Superior temporal gyrus (tissue), 1 donor: ENCODE results near the gene ALOX15.
"Not testable (repeated sequence)": the region's sequence is repeated elsewhere in the genome, so short reads cannot be mapped to it uniquely, and the experiment has no call there.

Experiments
- DNase-seq: peaks from one replicate; pipeline ENCODE4 v3.0.0-alpha.2; 2016; ENCODE audit errors: extremely low spot score

ALOX15 gene

DNA sequence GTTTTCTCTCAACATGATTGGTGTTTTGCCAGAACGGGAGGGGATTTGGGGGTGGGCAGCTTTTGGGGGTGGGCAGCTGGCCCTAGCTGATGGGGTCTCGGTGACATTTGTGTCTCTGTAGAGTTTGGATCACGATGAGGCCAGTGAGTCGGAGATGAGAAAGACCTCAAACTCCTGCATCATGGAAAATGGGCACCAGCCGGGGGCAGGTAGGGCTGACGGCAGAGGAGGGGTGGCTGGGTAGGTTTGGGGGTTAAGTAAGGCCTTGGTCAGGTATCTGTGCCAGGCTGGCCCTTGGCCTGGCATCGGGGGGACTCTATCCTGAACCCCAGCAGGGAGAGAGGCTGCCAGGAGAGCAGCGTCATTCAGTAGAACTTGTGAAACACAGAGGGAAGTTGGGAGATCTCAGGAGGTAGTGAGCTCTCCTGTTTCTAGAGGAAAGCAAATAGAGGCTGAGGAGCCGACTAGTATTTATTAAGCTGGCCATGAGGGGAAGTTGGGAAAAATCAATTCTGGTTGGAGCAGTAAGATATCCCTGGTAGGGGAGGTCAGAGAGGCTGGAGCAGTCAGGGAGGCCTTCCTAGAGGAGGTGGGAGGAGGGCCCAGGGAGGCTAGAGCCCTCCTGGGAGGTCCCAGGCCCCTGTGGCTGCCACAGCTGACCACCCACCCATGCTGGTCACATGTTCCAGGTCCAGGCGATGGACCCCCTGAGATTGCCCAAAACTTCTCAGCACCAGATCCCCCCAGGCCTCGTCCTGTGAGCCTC lies 49.1 kb downstream of the ALOX15 start:
- DNase-seq, result no peak

DNA sequence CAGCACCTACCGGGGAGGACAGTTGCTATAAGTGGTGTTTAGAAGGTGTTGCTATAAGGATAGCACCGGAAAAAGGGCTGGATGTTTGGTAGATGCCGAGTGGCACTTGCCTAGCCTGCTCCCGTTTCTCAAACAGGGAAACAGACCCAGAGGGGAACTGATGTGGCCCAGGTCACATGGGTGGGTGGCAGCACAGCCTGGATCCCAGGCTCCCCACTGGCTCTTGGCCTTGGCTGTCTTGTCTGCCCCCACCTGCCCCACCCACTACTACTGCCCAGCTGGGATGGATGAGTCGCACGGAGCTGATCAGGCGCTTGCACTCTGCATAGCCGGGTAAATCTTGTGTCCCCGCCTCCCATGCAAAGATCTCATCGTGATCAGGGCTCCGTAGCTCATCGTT lies 49.9 kb downstream of the ALOX15 start:
- no peak for DNase-seq

GRCh38 chr17:4590981-4591453 lies 50.5 kb downstream of the ALOX15 start:
- no peak for DNase-seq

DNA sequence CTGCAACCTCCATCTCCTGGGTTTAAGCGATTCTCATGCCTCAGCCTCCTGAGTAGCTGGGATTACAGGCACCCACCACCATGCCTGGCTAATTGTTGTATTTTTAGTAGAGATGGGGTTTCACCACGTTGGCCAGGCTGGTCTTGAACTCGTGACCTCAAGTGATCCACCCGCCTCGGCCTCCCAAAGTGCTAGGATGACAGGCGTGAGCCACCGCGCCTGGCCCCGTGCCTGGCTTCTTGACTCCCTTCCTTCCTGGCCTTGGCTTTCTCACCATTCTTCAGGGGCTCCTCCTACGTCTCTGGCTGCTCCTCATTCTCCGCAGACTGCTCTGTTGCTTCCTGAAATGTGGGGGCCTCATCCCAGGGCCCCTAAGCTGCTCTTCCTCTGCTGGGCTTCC lies 51.4 kb downstream of the ALOX15 start:
- DNase-seq, result not testable (repeated sequence)

DNA sequence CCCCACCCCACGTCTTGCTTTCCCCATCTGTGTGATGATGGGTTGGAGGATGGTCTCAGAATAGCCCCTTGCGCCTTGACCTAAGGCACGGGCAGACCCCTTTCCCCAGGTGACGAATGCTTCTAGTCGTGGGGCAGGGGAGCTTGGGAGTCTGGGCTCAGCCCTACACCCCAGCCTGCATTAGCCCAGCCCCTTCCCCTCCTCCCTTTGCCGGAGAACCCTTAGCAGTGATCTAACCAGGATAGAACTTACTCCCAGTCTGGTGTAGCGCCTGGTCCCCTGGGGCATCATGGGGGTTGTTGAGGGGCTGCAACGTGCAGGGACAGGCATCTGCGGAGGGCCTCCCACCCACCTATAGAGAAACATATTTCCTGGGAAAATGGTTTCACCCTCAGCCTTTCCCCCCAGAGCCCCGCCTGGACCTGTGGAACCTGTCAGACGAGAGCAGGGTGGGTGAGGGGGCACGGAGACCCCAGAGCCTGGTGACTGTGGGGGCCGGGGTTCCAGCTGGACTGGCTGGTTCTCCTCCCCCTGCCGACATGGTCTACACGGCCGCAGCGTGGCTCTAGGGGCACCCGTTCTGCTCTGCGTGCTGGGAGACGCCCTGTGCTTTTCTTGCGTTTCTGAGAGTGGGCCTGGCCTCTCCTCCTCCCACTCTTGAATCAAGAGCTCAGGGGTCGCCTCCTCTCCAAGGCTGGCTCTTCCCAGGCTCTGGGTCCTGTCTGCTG lies 52.4 kb downstream of the ALOX15 start:
- DNase-seq, result no peak

GRCh38 chr17:4588391-4588790 lies 53.1 kb downstream of the ALOX15 start:
- DNase-seq, result no peak

GRCh38 chr17:4587803-4588202 lies 53.7 kb downstream of the ALOX15 start:
- no peak for DNase-seq

DNA sequence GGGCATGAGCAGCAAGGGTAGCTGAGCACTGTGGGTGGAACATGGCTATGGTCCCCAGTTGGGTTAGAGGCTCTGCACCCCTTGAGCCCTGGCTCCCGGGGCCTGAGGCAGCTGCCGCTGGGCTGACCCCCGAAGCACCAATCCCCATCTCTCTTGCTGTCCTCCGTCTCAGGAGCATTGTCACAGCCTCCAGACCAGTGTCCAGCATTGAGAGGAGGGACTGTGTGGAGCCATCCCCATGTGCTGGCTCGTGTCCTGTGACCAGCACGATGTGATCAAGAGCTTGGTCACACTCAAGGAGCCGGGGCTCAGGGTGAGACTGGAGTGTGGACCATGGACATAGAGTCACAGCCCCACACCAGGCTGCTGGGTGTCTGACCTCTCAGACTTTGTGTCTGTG lies 54.3 kb downstream of the ALOX15 start:
- no peak for DNase-seq

DNA sequence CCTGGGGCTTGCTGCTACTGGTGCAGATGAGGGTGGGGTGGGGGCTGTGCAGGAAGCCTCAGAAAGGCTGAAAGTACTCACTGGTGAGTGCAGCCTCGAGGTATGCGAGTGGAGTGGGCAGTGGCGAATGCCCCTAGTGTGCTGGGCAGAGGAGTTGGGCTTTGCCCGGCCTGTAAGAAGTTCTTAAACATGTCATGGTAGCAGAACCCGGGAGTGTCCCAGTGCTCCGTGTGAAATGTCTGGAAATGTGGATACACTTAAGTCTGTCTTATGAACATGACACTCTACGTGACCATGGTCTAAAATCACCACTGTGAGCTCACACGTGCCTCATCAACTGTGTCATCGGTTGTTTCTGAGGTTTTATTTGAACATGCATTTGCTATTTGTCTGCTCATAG lies 55.4 kb downstream of the ALOX15 start:
- no peak for DNase-seq

- DNase-seq, result no peak
Observed at GRCh38 chr17:4585638-4585994, 55.9 kb downstream of the ALOX15 start.

DNA sequence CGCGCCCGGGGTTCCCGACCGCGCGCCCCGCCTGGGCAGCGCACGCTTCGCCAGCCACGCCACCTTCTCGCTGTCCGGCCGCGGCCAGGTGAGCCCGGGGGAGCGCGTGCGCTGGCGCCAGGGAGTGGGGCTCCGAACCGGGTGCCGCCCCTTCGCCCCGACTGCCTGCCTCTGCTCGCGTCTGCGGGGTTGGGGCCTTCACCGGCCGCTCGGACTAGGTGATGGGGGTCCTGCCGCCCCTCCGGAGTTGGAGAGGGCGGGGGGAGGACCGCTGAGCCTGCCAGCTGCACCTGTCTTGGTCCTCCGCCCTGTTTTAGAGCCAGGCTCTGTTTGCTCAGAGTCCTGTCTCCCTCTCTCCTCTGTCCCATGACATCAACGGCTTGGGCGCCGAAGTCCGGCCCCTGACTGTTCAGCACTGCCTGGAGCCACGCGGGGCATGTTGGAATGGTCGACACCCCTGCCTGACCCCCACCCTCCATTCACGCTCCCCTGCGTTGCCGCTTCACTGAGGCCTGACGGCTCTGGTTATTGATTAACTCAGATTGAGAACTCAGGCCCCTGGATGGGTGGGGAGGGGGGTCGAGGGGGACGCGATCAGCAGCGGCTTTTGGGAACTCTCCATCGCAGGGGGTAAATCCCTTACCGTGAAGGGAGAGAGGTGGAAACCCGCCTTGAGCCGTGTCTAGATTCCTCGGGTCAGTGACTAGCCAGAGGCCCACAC lies 56.4 kb downstream of the ALOX15 start:
- DNase-seq, result no peak

- no peak for DNase-seq
Observed at GRCh38 chr17:4584101-4584916, 57.2 kb downstream of the ALOX15 start, which contains the start of gene SMTNL2. Gene SMTNL2, plus strand, starts transcription at chr17:4584529. Its CDS starts 77 bp downstream, at chr17:4584606.

GRCh38 chr17:4583782-4584100 lies 57.7 kb downstream of the ALOX15 start:
- DNase-seq, result no peak

- DNase-seq, result no peak
Observed at GRCh38 chr17:4583206-4583605, 58.3 kb downstream of the ALOX15 start.

GRCh38 chr17:4582691-4583090 lies 58.8 kb downstream of the ALOX15 start:
- no peak for DNase-seq

DNA sequence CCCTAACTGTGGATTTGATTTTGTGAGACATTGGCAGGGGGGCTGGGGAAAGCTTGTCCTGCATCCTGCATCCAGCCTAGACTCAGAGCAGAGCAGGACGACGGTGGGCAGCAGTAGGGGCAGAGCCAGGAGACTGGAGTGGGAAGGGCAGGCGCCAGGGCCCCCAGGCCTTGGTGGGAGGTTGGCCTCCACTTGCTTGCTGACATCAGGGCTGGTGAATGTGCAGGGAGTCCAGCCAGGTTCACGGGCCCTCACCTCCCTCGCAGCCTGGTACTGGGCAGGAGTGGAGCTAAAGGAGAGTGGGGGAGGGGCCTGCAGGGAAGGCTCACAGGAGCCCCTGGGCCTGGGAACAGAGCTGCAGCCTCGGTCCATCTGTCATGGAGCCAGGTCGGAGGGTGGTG lies 59.4 kb downstream of the ALOX15 start:
- DNase-seq, result no peak
